NT2/D1 (cell line): ENCODE data around the gene ANAPC2.

Experiments used
- DNase-seq: peaks from one replicate; pipeline ENCODE4 v3.0.0-alpha.2; 2011; ENCODE audit warnings: low read depth, low spot score
- H3K27me3 ChIP-seq: 2 replicates; pipeline ENCODE4 v1.6.0; 2011; ENCODE audit warnings: mild to moderate bottlenecking; ENCODE audit not compliant: insufficient read length, insufficient read depth
- H3K36me3 ChIP-seq: 2 replicates; pipeline ENCODE4 v1.6.1; 2011; ENCODE audit warnings: mild to moderate bottlenecking, low read length, mixed read lengths; ENCODE audit not compliant: insufficient read depth, insufficient read length
- H3K4me1 ChIP-seq: 2 replicates; pipeline ENCODE4 v1.5.1; 2011; ENCODE audit not compliant: insufficient read depth, insufficient read length
- H3K4me3 ChIP-seq: 2 replicates; pipeline ENCODE4 v1.5.1; 2011; ENCODE audit warnings: low read depth; ENCODE audit not compliant: insufficient read length
- H3K9ac ChIP-seq: 2 replicates; pipeline ENCODE4 v1.6.0; 2011; ENCODE audit warnings: low read depth; ENCODE audit not compliant: insufficient read length
- H3K9me3 ChIP-seq: 2 replicates; pipeline ENCODE4 v1.5.1; 2011; ENCODE audit warnings: mild to moderate bottlenecking, low read length; ENCODE audit not compliant: insufficient read depth
- SUZ12 ChIP-seq: IDR thresholded peaks from 2 replicates; pipeline ENCODE4 v1.6.1; 2011; ENCODE audit not compliant: insufficient read length, insufficient read depth; ENCODE audit errors: extremely low read depth
- YY1 ChIP-seq: IDR thresholded peaks from 2 replicates; pipeline ENCODE4 v1.6.1; 2011; ENCODE audit not compliant: insufficient read length, insufficient read depth
- ZNF274 ChIP-seq: IDR thresholded peaks from 2 replicates; pipeline ENCODE4 v1.6.1; 2011; ENCODE audit warnings: mild to moderate bottlenecking, low read depth, low read length

The ANAPC2 gene

GRCh38 chr9:137134191-137134590 is 54.2 kb downstream of the ANAPC2 start:
- TF ChIP-seq YY1 (no peak), SUZ12 (no peak), ZNF274 (no peak)
- no peaks in the 10 kb centered on the region for H3K36me3 ChIP-seq
- no peak overlapping the region for H3K9ac ChIP-seq
- DNase-seq: no peak
- H3K27me3 ChIP-seq: peaks cover 54% of the 10 kb centered on the region
- no peak overlapping the region for H3K4me3 ChIP-seq
- H3K9me3 ChIP-seq: no peaks in the 10 kb centered on the region
- peaks cover 16% of the 10 kb centered on the region for H3K4me1 ChIP-seq

GRCh38 chr9:137130176-137130755 is 58.1 kb downstream of the ANAPC2 start:
- Histone ChIP-seq H3K9ac (peak overlapping the region; percentile 99), H3K9me3 (no peaks in the 10 kb centered on the region), H3K4me3 (peak overlapping the region; percentile 90), H3K36me3 (no peaks in the 10 kb centered on the region), H3K27me3 (peaks cover 25% of the 10 kb centered on the region), H3K4me1 (no peaks in the 10 kb centered on the region)
- DNase-seq: no peak
- TF ChIP-seq ZNF274: no peak
- no peak for TF ChIP-seq YY1

GRCh38 chr9:137129456-137130175 is 58.7 kb downstream of the ANAPC2 start:
- H3K27me3 ChIP-seq: peaks cover 25% of the 10 kb centered on the region
- no peaks in the 10 kb centered on the region for H3K4me1 ChIP-seq
- H3K36me3 ChIP-seq: no peaks in the 10 kb centered on the region
- H3K4me3 ChIP-seq: peak overlapping the region; percentile 90
- no peaks in the 10 kb centered on the region for H3K9me3 ChIP-seq
- TF ChIP-seq YY1 (peak; percentile 81), SUZ12 (no peak)
- DNase-seq: peak; percentile 81
- peak overlapping the region; percentile 99 for H3K9ac ChIP-seq

- Histone ChIP-seq H3K9ac (peak overlapping the region; percentile 99), H3K27me3 (peaks cover 22% of the 10 kb centered on the region), H3K9me3 (no peaks in the 10 kb centered on the region), H3K4me1 (no peaks in the 10 kb centered on the region), H3K4me3 (peak overlapping the region; percentile 90), H3K36me3 (no peaks in the 10 kb centered on the region)
- no peak for DNase-seq
- TF ChIP-seq ZNF274 (no peak), SUZ12 (no peak), YY1 (no peak)
Measured at GRCh38 chr9:137128862-137129455, 59.4 kb downstream of the ANAPC2 start.

GRCh38 chr9:137128158-137128861 is 60.0 kb downstream of the ANAPC2 start:
- DNase-seq: no peak
- Histone ChIP-seq H3K9ac (peak overlapping the region; percentile 99), H3K9me3 (no peaks in the 10 kb centered on the region), H3K36me3 (no peaks in the 10 kb centered on the region), H3K27me3 (peaks cover 19% of the 10 kb centered on the region), H3K4me1 (no peaks in the 10 kb centered on the region), H3K4me3 (peak overlapping the region; percentile 90)
- no peak for TF ChIP-seq YY1
- no peak for TF ChIP-seq ZNF274
- no peak for TF ChIP-seq SUZ12

- Histone ChIP-seq H3K27me3 (peaks cover 14% of the 10 kb centered on the region), H3K4me1 (no peaks in the 10 kb centered on the region)
- no peak for DNase-seq
Measured at GRCh38 chr9:137127301-137128157, 60.8 kb downstream of the ANAPC2 start.

More at GRCh38 chr9:137127301-137128157, 60.8 kb downstream of the ANAPC2 start:
- Histone ChIP-seq H3K36me3 (no peaks in the 10 kb centered on the region), H3K9ac (peak overlapping the region; percentile 99), H3K9me3 (no peaks in the 10 kb centered on the region), H3K4me3 (peak overlapping the region; percentile 3)
- TF ChIP-seq ZNF274 (no peak), SUZ12 (no peak), YY1 (no peak)
